Neural cell (in vitro differentiated cells): ENCODE data around the gene IRF2BP2. TPM values are rescaled to one million over a fixed set of nuclear protein-coding genes. Genes with fewer than 3 reads are reported as not detected.

Experiments used
- H2AFZ ChIP-seq: fragments of 200-600, 300-800 bp; sonication (generic), shearing (Covaris generic); 2 replicates; pipeline ENCODE4 v1.6.0; 2014; ENCODE audit warnings: low read depth, mild to moderate bottlenecking, antibody characterized with exemption, low read length, moderate library complexity
- H3F3A ChIP-seq: fragments of 200-600 bp; shearing (Covaris generic); 2 replicates; pipeline ENCODE4 v1.6.1; 2016; ENCODE audit warnings: mild to moderate bottlenecking, moderate library complexity, mixed read lengths, antibody characterized with exemption, low read length; ENCODE audit not compliant: insufficient read depth, poor library complexity, severe bottlenecking
- H3K27ac ChIP-seq: fragments of 200-600, 300-800 bp; sonication (generic), shearing (Covaris generic); 2 replicates; pipeline ENCODE4 v1.5.1; 2014; ENCODE audit warnings: mild to moderate bottlenecking, low read length, moderate library complexity
- H3K27me3 ChIP-seq: fragments of 300-800, 200-600 bp; sonication (generic), shearing (Covaris generic); 2 replicates; pipeline ENCODE4 v1.6.0; 2014; ENCODE audit warnings: mild to moderate bottlenecking, low read depth, low read length, moderate library complexity; ENCODE audit not compliant: insufficient read depth
- H3K36me3 ChIP-seq: fragments of 300-800, 200-600 bp; sonication (generic), shearing (Covaris generic); 2 replicates; pipeline ENCODE4 v1.5.1; 2014; ENCODE audit warnings: mild to moderate bottlenecking, antibody characterized with exemption, low read length, moderate library complexity; ENCODE audit not compliant: insufficient read depth
- H3K4me2 ChIP-seq: fragments of 300-800, 200-600 bp; sonication (generic), shearing (Covaris generic); 2 replicates; pipeline ENCODE4 v1.6.0; 2014; ENCODE audit warnings: mild to moderate bottlenecking, low read length
- H3K4me3 ChIP-seq: fragments of 300-800, 200-600 bp; sonication (generic), shearing (Covaris generic); 2 replicates; pipeline ENCODE4 v1.5.1; 2014; ENCODE audit warnings: mild to moderate bottlenecking, low read length, moderate library complexity
- H3K79me2 ChIP-seq: fragments of 200-600 bp; shearing (Covaris generic); replicated peaks from 2 replicates; pipeline ENCODE4 v1.6.0; 2014; ENCODE audit warnings: mild to moderate bottlenecking, low read length, moderate library complexity; ENCODE audit not compliant: insufficient read depth
- H3K9ac ChIP-seq: fragments of 300-800, 200-600 bp; sonication (generic), shearing (Covaris generic); 2 replicates; pipeline ENCODE4 v1.6.1; 2016; ENCODE audit warnings: mild to moderate bottlenecking, low read length, mixed read lengths
- H3K9me2 ChIP-seq: fragments of 200-600 bp; shearing (Covaris generic); 2 replicates; pipeline ENCODE4 v1.6.1; 2016; ENCODE audit warnings: mild to moderate bottlenecking, low read length, mixed read lengths; ENCODE audit not compliant: insufficient read depth
- H3K9me3 ChIP-seq: fragments of 200-600, 300-800 bp; sonication (generic), shearing (Covaris generic); 2 replicates; pipeline ENCODE4 v1.6.1; 2016; ENCODE audit warnings: mild to moderate bottlenecking, mixed run types, low read length, moderate library complexity, mixed read lengths
- H4K20me1 ChIP-seq: fragments of 200-600 bp; shearing (Covaris generic); 2 replicates; pipeline ENCODE4 v1.6.1; 2016; ENCODE audit warnings: mild to moderate bottlenecking, mixed run types; ENCODE audit not compliant: insufficient read depth
- EP300 ChIP-seq: fragments of 450-650 bp; conservative IDR thresholded peaks from 2 replicates; pipeline ENCODE4 v1.6.1; 2014; ENCODE audit warnings: antibody characterized with exemption, mild to moderate bottlenecking, moderate library complexity; ENCODE audit not compliant: poor library complexity, severe bottlenecking
- EZH2 ChIP-seq: fragments of 200-600, 300-800 bp; shearing (Covaris generic), sonication (generic); IDR thresholded peaks from 2 replicates; pipeline ENCODE4 v1.6.1; 2014; ENCODE audit warnings: antibody characterized with exemption, low read length, borderline replicate concordance, mild to moderate bottlenecking; ENCODE audit not compliant: insufficient read depth, poor library complexity, severe bottlenecking
- MXI1 ChIP-seq: fragments of 450-650 bp; conservative IDR thresholded peaks from 2 replicates; pipeline ENCODE4 v1.6.1; 2014; ENCODE audit warnings: antibody characterized with exemption, mild to moderate bottlenecking; ENCODE audit not compliant: poor library complexity, severe bottlenecking
- POLR2AphosphoS5 ChIP-seq: IDR thresholded peaks from 2 replicates; pipeline ENCODE4 v1.6.1; 2012
- RAD21 ChIP-seq: fragments of 450-650 bp; conservative IDR thresholded peaks from 2 replicates; pipeline ENCODE4 v1.6.1; 2014; ENCODE audit warnings: antibody characterized with exemption, mild to moderate bottlenecking, moderate library complexity
- REST ChIP-seq: IDR thresholded peaks from 2 replicates; pipeline ENCODE4 v1.6.1; 2012; ENCODE audit warnings: borderline replicate concordance
- SMC3 ChIP-seq: fragments of 450-650 bp; conservative IDR thresholded peaks from 2 replicates; pipeline ENCODE4 v1.6.1; 2014; ENCODE audit warnings: antibody characterized with exemption, mild to moderate bottlenecking, moderate library complexity; ENCODE audit not compliant: poor library complexity
- TAF1 ChIP-seq: IDR thresholded peaks from 2 replicates; pipeline ENCODE4 v1.6.1; 2012; ENCODE audit warnings: low read depth
- polyA plus RNA-seq: library from polyadenylated mRNA; depleted of rRNA; stranded (reverse); fragments of >200 nt; gene quantifications from 2 replicates; pipeline ENCODE4 v1.2.3, GENCODE V29; 2014
- TF ChIP-seq, protein P1 (sequence below): fragments of 450-650 bp; IDR thresholded peaks from 2 replicates; pipeline ENCODE4 v1.5.1; 2014; ENCODE audit warnings: antibody characterized with exemption, mild to moderate bottlenecking, moderate library complexity; ENCODE audit not compliant: poor library complexity, severe bottlenecking

Gene IRF2BP2
- polyA plus RNA-seq, 1 donor from 2014 or later, result 56.9 TPM

DNA sequence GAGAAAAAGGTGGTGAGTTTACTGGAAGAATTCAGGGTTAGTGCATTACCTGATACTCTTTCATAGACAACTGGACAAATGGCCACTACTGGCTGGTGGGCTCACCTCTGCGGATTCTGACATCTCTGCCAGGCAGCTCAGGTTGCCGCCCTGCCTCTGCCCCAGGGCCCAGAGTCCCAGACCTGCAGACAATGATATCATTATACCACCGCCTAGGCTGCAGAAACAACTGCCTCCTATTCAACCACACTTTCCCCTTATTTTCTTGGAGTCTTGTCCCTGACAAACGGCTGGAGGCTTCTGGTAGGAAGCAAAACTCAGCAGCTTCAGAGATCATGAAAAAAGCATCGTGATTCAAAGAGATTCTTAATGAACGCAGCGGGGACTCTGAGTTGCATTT, 37.0 kb downstream of the IRF2BP2 start:
- TF ChIP-seq EZH2, result no peak
- no peak for TF ChIP-seq SMC3
- TF ChIP-seq POLR2AphosphoS5, result no peak
- no peak for TF ChIP-seq TAF1
- TF ChIP-seq REST, result no peak
- TF ChIP-seq, protein P1, sequence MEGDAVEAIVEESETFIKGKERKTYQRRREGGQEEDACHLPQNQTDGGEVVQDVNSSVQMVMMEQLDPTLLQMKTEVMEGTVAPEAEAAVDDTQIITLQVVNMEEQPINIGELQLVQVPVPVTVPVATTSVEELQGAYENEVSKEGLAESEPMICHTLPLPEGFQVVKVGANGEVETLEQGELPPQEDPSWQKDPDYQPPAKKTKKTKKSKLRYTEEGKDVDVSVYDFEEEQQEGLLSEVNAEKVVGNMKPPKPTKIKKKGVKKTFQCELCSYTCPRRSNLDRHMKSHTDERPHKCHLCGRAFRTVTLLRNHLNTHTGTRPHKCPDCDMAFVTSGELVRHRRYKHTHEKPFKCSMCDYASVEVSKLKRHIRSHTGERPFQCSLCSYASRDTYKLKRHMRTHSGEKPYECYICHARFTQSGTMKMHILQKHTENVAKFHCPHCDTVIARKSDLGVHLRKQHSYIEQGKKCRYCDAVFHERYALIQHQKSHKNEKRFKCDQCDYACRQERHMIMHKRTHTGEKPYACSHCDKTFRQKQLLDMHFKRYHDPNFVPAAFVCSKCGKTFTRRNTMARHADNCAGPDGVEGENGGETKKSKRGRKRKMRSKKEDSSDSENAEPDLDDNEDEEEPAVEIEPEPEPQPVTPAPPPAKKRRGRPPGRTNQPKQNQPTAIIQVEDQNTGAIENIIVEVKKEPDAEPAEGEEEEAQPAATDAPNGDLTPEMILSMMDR, result no peak
- no peak for TF ChIP-seq MXI1
- no peak for TF ChIP-seq EP300
- no peak for TF ChIP-seq RAD21
- Histone ChIP-seq H3K4me3 (no peak overlapping the region), H3K9me3 (no peaks in the 10 kb centered on the region), H3K36me3 (no peaks in the 10 kb centered on the region), H3K27ac (no peak overlapping the region), H2AFZ (no peak overlapping the region), H3K9ac (no peak overlapping the region), H4K20me1 (no peaks in the 10 kb centered on the region), H3K27me3 (no peaks in the 10 kb centered on the region), H3K79me2 (no peaks in the 10 kb centered on the region), H3K4me2 (no peak overlapping the region), H3F3A (no peaks in the 10 kb centered on the region), H3K9me2 (no peaks in the 10 kb centered on the region)

GRCh38 chr1:234571702-234572101, 38.3 kb downstream of the IRF2BP2 start:
- Histone ChIP-seq H2AFZ (no peak overlapping the region), H3K4me3 (no peak overlapping the region), H3K9ac (no peak overlapping the region), H3K27ac (no peak overlapping the region), H3K9me3 (no peaks in the 10 kb centered on the region), H3F3A (no peaks in the 10 kb centered on the region), H3K9me2 (no peaks in the 10 kb centered on the region), H3K79me2 (no peaks in the 10 kb centered on the region), H4K20me1 (no peaks in the 10 kb centered on the region), H3K36me3 (no peaks in the 10 kb centered on the region), H3K27me3 (no peaks in the 10 kb centered on the region), H3K4me2 (no peak overlapping the region)
- TF ChIP-seq MXI1 (no peak), REST (no peak), SMC3 (no peak), RAD21 (no peak), EZH2 (no peak), TAF1 (no peak), POLR2AphosphoS5 (no peak)
